SK-N-SH (cell line): Measurements from ENCODE around the gene GRM5. TPM values are rescaled to one million over a fixed set of nuclear protein-coding genes. Genes with fewer than 3 reads are reported as not detected.
"Not testable (repeated sequence)": the region's sequence is repeated elsewhere in the genome, so short reads cannot be mapped to it uniquely, and the experiment has no call there.

ENCODE experiments used
- CTCF ChIA-PET: fragments of 300-600, 350-600 bp; formaldehyde crosslinking; extraction: SDS; loops from one replicate; lab custom pipeline; 2021; lab: Yijun Ruan, JAX
- POLR2A ChIA-PET: fragments of 350-600 bp; sonication (Branson Sonifier 250); formaldehyde crosslinking; extraction: SDS; loops from one replicate; lab custom pipeline; 2020; ENCODE audit warnings: antibody characterized with exemption, inconsistent platforms; lab: Yijun Ruan, JAX
- DNase-seq: peaks from one replicate; pipeline ENCODE4 v3.0.0; 2012
- H2AFZ ChIP-seq: fragments of 200-600 bp; sonication (generic); 2 replicates; pipeline ENCODE4 v1.8.1; 2016; ENCODE audit warnings: antibody characterized with exemption, mild to moderate bottlenecking, low read depth
- H3F3A ChIP-seq: fragments of 200-600 bp; sonication (generic); replicated peaks from 2 replicates; pipeline ENCODE3; 2016; ENCODE audit warnings: antibody characterized with exemption, mild to moderate bottlenecking; ENCODE audit not compliant: insufficient read depth
- H3K27ac ChIP-seq, 2 experiments: fragments of 200-500 bp in 1 of 2; fragments of 200-600 bp in 1 of 2; sonication (Bioruptor generic) in 1 of 2; sonication (generic), shearing (Covaris generic) in 1 of 2; 2 replicates each; pipeline versions ENCODE4 v1.5.1 to v1.6.1; 2014 to 2016; ENCODE audit warnings: low read depth in 2 of 2, inconsistent platforms in 1 of 2, low read length in 1 of 2, mild to moderate bottlenecking in 1 of 2, mixed read lengths in 1 of 2
- H3K27me3 ChIP-seq: fragments of 200-600 bp; sonication (generic), shearing (Covaris generic); 2 replicates; pipeline ENCODE4 v1.6.1; 2016; ENCODE audit warnings: mixed run types; ENCODE audit not compliant: insufficient read depth
- H3K36me3 ChIP-seq, 2 experiments: fragments of 200-500 bp in 1 of 2; fragments of 200-600 bp in 1 of 2; sonication (Bioruptor generic) in 1 of 2; sonication (generic) in 1 of 2; replicated peaks in 1 of 2; 2 replicates each; pipeline versions ENCODE3 to v1.5.1; 2014 to 2016; ENCODE audit warnings: low read length in 1 of 2, mild to moderate bottlenecking in 1 of 2; ENCODE audit not compliant: insufficient read depth in 2 of 2, control insufficient read depth in 1 of 2
- H3K4me1 ChIP-seq, 2 experiments: fragments of 200-500 bp in 1 of 2; fragments of 200-600 bp in 1 of 2; sonication (Bioruptor generic) in 1 of 2; sonication (generic), shearing (Covaris generic) in 1 of 2; 2 replicates each; pipeline versions ENCODE4 v1.5.1 to v1.6.1; 2014 to 2016; ENCODE audit warnings: low read depth in 1 of 2, low read length in 1 of 2, mixed run types in 1 of 2; ENCODE audit not compliant: insufficient read depth in 2 of 2, control insufficient read depth in 1 of 2
- H3K4me2 ChIP-seq: fragments of 200-600 bp; sonication (generic), shearing (Covaris generic); 2 replicates; pipeline ENCODE4 v1.6.1; 2017; ENCODE audit warnings: mixed run types
- H3K4me3 ChIP-seq, 2 experiments: fragments of 200-500 bp in 1 of 2; fragments of 200-600 bp in 1 of 2; sonication (Bioruptor generic) in 1 of 2; sonication (generic), shearing (Covaris generic) in 1 of 2; 2 replicates each; pipeline versions ENCODE4 v1.5.1 to v1.8.1; 2014 to 2016; ENCODE audit warnings: low read depth in 2 of 2, inconsistent platforms in 1 of 2, low read length in 1 of 2, mild to moderate bottlenecking in 1 of 2, mixed read lengths in 1 of 2, moderate library complexity in 1 of 2
- H3K79me2 ChIP-seq: fragments of 200-600 bp; sonication (generic); 2 replicates; pipeline ENCODE4 v1.8.1; 2017; ENCODE audit warnings: mild to moderate bottlenecking; ENCODE audit not compliant: insufficient read depth
- H3K9ac ChIP-seq: fragments of 200-600 bp; sonication (generic); 2 replicates; pipeline ENCODE4 v1.6.1; 2017; ENCODE audit warnings: mixed run types
- H3K9me2 ChIP-seq: fragments of 200-600 bp; sonication (generic); 2 replicates; pipeline ENCODE4 v1.6.1; 2017; ENCODE audit warnings: mixed run types
- H3K9me3 ChIP-seq: fragments of 200-600 bp; sonication (generic); 2 replicates; pipeline ENCODE4 v1.6.1; 2017; ENCODE audit warnings: mixed run types, mild to moderate bottlenecking, moderate library complexity
- H4K20me1 ChIP-seq: fragments of 200-600 bp; sonication (generic); 2 replicates; pipeline ENCODE4 v1.6.1; 2017; ENCODE audit warnings: mild to moderate bottlenecking, mixed run types; ENCODE audit not compliant: insufficient read depth
- RAD21 ChIP-seq: IDR thresholded peaks from 2 replicates; pipeline ENCODE4 v1.6.1; 2012; ENCODE audit warnings: mild to moderate bottlenecking, low read length
- SMC3 ChIP-seq: IDR thresholded peaks from 2 replicates; pipeline ENCODE4 v1.6.1; 2012; ENCODE audit warnings: low read depth, low read length, improper control_type of control experiment
- WGBS: methylation state at CpG from one replicate; pipeline ENCODE4 v1.1.6; 2017; ENCODE audit warnings: low lambda C conversion rate; 5-methylcytosine and 5-hydroxymethylcytosine counted together
- polyA plus RNA-seq, 3 experiments: library from polyadenylated mRNA; depleted of rRNA; stranded (reverse); fragments of >200 nt; gene quantifications; 2 replicates each; pipeline ENCODE4 v1.2.3, GENCODE V29; 2012
- TF ChIP-seq, protein P1 (sequence below): fragments of 200-600 bp; sonication (generic); IDR thresholded peaks from 2 replicates; pipeline ENCODE4 v1.6.1; 2017; ENCODE audit warnings: antibody characterized with exemption, mild to moderate bottlenecking, moderate library complexity

The GRM5 gene
- not detected in 2 replicates for polyA plus RNA-seq (2012; rRNA removed)
- polyA plus RNA-seq (2012; cell fraction: cytosol; rRNA removed): not detected in 2 replicates
- polyA plus RNA-seq (2012; cell fraction: nucleus; rRNA removed): not detected in 2 replicates

DNA sequence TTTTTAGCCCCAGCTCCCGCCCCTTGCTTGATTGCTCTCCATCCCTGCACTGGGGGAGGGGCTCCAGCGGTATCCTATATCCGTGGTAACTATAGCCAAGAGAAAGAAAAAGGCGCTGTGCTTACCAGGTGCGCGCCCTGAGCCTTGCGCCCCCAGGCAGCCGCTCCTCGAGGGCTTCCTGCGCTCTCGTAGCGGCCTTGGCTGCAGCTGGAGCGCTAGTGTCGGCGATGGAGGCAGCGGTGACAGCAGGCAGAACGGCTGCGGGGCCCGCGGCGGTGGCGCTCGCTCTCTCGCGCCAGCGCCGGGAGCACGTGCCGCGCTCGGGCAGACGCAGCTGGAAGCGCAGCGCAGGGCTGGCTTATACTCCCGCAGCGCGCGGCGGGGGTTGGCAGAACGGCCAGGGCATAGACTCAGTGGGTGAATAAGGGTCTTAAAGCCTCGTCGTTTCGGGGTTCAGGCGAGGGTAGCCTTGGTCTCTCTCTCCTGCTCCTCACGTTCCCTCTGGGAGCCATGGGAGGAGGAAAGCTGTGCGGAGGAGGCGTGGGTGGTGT lies at the start of gene GRM5:
TSS of gene GRM5 (minus strand) at position 332 of the 551 bp plus-strand sequence. CDS start 18,110 bp downstream, outside the sequence.
- peak; percentile 17 for DNase-seq
- 5% methylated on average over 28 of the region's 47 CpGs for WGBS
- POLR2A ChIA-PET, H3K79me2 ChIP-seq, H3K27ac ChIP-seq, H2AFZ ChIP-seq, H4K20me1 ChIP-seq, H3K36me3 ChIP-seq, CTCF ChIA-PET, H3F3A ChIP-seq, H3K9me2 ChIP-seq, H3K9me3 ChIP-seq, H3K9ac ChIP-seq, H3K4me2 ChIP-seq, H3K4me3 ChIP-seq, H3K4me1 ChIP-seq: not testable (repeated sequence)
- peaks cover 11% of the 10 kb centered on the region; the same call in 1 of the 2 replicates for H3K27me3 ChIP-seq

DNA sequence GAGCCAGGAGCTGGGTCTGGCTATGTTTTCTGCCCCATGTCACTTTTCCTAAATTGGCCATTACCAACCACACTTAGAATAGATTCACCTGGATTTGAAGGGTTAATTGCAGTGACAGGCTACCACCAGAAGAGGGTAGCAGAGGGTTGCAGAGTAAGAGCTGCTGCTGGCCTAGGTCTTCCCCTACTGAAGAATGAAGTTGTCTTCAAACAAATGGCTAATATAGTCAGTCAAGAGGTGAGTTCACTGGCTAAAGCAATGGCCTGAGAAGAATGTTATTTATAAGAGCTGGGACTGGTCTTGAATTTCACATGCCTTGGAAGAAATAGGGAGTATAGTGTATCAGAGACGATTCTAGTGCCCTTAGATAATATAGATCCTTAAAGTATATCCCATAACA lies 32.2 kb upstream of the GRM5 start:
- not testable (repeated sequence) for H3K27me3 ChIP-seq, H3K4me2 ChIP-seq, H3K9me3 ChIP-seq, H2AFZ ChIP-seq, H4K20me1 ChIP-seq, H3K9me2 ChIP-seq
- CTCF ChIA-PET: interaction anchor here (1.1 kb wide), 2 partner anchors 26 to 520 kb away, joined by 3 read pairs; no protein-coding TSS in a partner anchor
- TF ChIP-seq, protein P1, sequence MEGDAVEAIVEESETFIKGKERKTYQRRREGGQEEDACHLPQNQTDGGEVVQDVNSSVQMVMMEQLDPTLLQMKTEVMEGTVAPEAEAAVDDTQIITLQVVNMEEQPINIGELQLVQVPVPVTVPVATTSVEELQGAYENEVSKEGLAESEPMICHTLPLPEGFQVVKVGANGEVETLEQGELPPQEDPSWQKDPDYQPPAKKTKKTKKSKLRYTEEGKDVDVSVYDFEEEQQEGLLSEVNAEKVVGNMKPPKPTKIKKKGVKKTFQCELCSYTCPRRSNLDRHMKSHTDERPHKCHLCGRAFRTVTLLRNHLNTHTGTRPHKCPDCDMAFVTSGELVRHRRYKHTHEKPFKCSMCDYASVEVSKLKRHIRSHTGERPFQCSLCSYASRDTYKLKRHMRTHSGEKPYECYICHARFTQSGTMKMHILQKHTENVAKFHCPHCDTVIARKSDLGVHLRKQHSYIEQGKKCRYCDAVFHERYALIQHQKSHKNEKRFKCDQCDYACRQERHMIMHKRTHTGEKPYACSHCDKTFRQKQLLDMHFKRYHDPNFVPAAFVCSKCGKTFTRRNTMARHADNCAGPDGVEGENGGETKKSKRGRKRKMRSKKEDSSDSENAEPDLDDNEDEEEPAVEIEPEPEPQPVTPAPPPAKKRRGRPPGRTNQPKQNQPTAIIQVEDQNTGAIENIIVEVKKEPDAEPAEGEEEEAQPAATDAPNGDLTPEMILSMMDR: peak; percentile 67
- peak; percentile 72 for TF ChIP-seq RAD21
- TF ChIP-seq SMC3: peak; percentile 66
- TF ChIP-seq, all 33 proteins: peak for 3; not testable (repeated sequence) for 30
- H3K4me1 ChIP-seq, H3K9ac ChIP-seq, H3K79me2 ChIP-seq, H3K27ac ChIP-seq, H3K4me3 ChIP-seq, POLR2A ChIA-PET, H3K36me3 ChIP-seq, H3F3A ChIP-seq: not testable (repeated sequence)
- WGBS: 27% methylated on average over 1 of the region's 1 CpG
- peak; percentile 1 for DNase-seq

DNA sequence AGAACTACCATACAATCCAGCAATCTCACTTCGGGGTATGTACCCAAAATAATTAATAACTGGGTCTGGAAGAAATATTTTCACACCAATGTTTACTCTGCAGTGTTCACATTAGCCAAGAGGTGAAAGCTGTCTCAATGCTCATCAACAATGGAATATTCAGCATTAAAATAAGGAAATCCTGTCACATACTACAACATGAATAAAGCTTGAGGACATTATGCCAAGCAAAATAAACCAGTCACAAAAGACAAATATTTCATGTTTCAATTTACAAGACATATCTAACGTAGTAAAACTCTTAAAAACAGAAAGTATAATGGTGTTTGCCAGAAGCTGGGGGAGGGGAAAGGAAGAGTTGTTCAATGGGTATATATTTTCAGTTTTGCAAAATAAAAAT lies 28.0 kb upstream of the GRM5 start:
- CTCF ChIA-PET: interaction anchor here (1.1 kb wide), 1 partner anchor 523 kb away, joined by 3 read pairs; no protein-coding TSS in a partner anchor
- H3K4me3 ChIP-seq, H3K36me3 ChIP-seq, POLR2A ChIA-PET, H3K27ac ChIP-seq, H3K9me2 ChIP-seq, DNase-seq, H3F3A ChIP-seq, H3K4me2 ChIP-seq, H3K9ac ChIP-seq, H3K4me1 ChIP-seq, H3K27me3 ChIP-seq, H3K9me3 ChIP-seq, H4K20me1 ChIP-seq, H3K79me2 ChIP-seq, H2AFZ ChIP-seq: not testable (repeated sequence)
- 8% methylated on average over 2 of the region's 2 CpGs for WGBS

DNA sequence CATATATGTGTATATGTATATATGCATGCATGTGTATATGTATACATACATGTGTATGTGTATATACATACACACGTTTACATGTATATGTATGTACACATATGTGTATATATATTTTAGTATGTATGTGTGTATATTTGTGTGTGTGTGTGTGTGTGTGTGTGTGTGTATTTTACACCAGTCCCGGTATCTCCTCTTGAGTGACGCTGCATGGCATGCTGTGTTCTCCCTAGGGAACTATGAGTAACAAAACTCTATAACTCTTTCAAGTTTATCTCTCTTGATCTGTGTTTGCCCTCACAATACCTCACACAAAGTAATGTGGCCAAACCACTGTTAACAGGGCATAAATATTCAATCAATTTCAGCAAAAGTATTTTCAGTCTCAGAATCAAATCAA lies 19.2 kb upstream of the GRM5 start:
- DNase-seq, H3K4me3 ChIP-seq, H3K27me3 ChIP-seq, H3K4me1 ChIP-seq, H3K9me3 ChIP-seq, H3K9me2 ChIP-seq, H4K20me1 ChIP-seq, H3K9ac ChIP-seq, H2AFZ ChIP-seq, H3K4me2 ChIP-seq, POLR2A ChIA-PET, H3K27ac ChIP-seq, H3K79me2 ChIP-seq, H3F3A ChIP-seq, CTCF ChIA-PET, H3K36me3 ChIP-seq: not testable (repeated sequence)
- WGBS: 23% methylated on average over 3 of the region's 3 CpGs

DNA sequence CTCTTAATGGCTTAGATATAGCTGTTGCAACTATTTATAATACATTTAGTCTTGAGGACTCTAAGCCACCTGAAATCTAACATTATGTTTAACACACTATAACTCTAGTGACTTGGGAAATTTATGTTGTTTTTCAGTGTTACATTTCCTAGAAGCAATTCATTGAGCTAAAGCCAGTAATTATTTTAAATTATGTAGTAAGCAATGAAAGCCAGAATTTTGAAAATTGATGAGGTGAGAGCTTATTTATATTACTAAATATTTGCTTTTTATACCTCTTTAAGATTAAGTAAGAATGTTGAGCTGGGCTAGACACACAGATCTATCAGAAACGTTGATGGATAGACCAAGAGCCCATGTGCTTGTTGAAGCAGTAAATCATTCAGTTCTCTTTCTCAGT lies 5.1 kb upstream of the GRM5 start:
- H3K36me3 ChIP-seq, H3K4me2 ChIP-seq, H3K9ac ChIP-seq, H3K9me2 ChIP-seq, H3K79me2 ChIP-seq, H2AFZ ChIP-seq, H3K4me3 ChIP-seq, DNase-seq, H3F3A ChIP-seq, H3K27ac ChIP-seq, H3K27me3 ChIP-seq, H4K20me1 ChIP-seq, H3K4me1 ChIP-seq, CTCF ChIA-PET, H3K9me3 ChIP-seq, POLR2A ChIA-PET: not testable (repeated sequence)
- 0% methylated on average over 1 of the region's 1 CpG for WGBS
